Glutamatergic neuron (in vitro differentiated cells): ENCODE measurements around the gene TMBIM1. TPM values are rescaled to one million over a fixed set of nuclear protein-coding genes. Genes with fewer than 3 reads are reported as not detected.
"Not testable (repeated sequence)": the region's sequence is repeated elsewhere in the genome, so short reads cannot be mapped to it uniquely, and the experiment has no call there.

Source experiments
- DNase-seq: peaks from one replicate; pipeline ENCODE4 v3.0.0; 2022
- H3K27ac Mint-ChIP-seq: one replicate; pipeline ENCODE4 v1.8.0; 2020; ENCODE audit warnings: mild to moderate bottlenecking, mixed read lengths, inconsistent platforms; ENCODE audit not compliant: unreplicated experiment
- H3K27me3 Mint-ChIP-seq: one replicate; pipeline ENCODE4 v1.8.0; 2020; ENCODE audit warnings: mild to moderate bottlenecking, moderate library complexity, mixed read lengths, inconsistent platforms; ENCODE audit not compliant: unreplicated experiment
- H3K36me3 Mint-ChIP-seq: one replicate; pipeline ENCODE4 v1.8.0; 2020; ENCODE audit warnings: mild to moderate bottlenecking, mixed read lengths, inconsistent platforms; ENCODE audit not compliant: unreplicated experiment
- H3K4me1 Mint-ChIP-seq: one replicate; pipeline ENCODE4 v1.8.0; 2020; ENCODE audit warnings: mild to moderate bottlenecking, low read depth, mixed read lengths, inconsistent platforms; ENCODE audit not compliant: unreplicated experiment
- H3K4me3 Mint-ChIP-seq: one replicate; pipeline ENCODE4 v1.8.0; 2020; ENCODE audit warnings: mild to moderate bottlenecking, mixed read lengths, inconsistent platforms; ENCODE audit not compliant: unreplicated experiment
- H3K9me3 Mint-ChIP-seq: one replicate; pipeline ENCODE4 v1.8.0; 2020; ENCODE audit warnings: mild to moderate bottlenecking, moderate library complexity, mixed read lengths, inconsistent platforms; ENCODE audit not compliant: unreplicated experiment
- CTCF ChIP-seq: fragments of 200-600 bp; sonication (generic); IDR thresholded peaks from one replicate; pipeline ENCODE4 v1.5.0; 2021; ENCODE audit not compliant: partially characterized antibody, unreplicated experiment
- total RNA-seq: library from RNA; stranded (reverse); fragmentation: NEBNext Ultra II Directional; extraction: Animal tissue kit (Norgen Biotek cat#: 25700); gene quantifications from one replicate; pipeline ENCODE4 v1.2.1, GENCODE V29; 2021; ENCODE audit not compliant: unreplicated experiment

Gene TMBIM1
- total RNA-seq, 1 donor from 2014 or later = 1.8 TPM

GRCh38 chr2:218313356-218313755 is 21.1 kb upstream of the TMBIM1 start:
- Mint-ChIP-seq H3K4me3 (no peak overlapping the region), H3K27me3 (peaks cover 3% of the 10 kb centered on the region), H3K4me1 (no peaks in the 10 kb centered on the region), H3K9me3 (peaks cover 2% of the 10 kb centered on the region), H3K27ac (no peak overlapping the region), H3K36me3 (no peaks in the 10 kb centered on the region)
- DNase-seq = no peak
- no peak for TF ChIP-seq CTCF

DNA sequence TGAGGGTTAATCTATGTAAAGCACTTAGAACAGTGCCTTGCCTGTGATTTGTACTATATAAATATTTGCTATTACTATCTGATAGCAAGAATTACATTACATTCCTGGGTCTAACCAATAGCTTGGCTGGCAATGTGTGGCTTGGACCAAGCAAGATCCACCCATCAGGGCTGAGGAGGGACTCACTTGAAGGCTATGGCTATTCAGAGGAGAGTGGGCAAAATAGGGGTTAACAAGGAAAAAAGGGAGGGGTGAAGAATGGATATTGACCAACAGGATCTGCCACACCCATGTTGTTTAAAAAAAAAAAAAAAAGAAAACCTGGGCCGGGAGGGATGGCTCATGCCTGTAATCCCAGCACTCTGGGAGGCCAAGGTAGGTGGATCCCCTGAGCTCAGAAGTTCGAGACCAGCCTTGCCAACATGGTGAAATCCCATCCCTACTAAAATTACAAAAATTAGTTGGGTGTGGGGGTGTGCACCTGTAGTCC is 20.0 kb upstream of the TMBIM1 start:
- peaks cover 2% of the 10 kb centered on the region for H3K9me3 Mint-ChIP-seq
- DNase-seq = no peak
- TF ChIP-seq CTCF = no peak
- H3K4me1 Mint-ChIP-seq = no peaks in the 10 kb centered on the region
- peaks cover 3% of the 10 kb centered on the region for H3K27me3 Mint-ChIP-seq
- no peaks in the 10 kb centered on the region for H3K36me3 Mint-ChIP-seq
- no peak overlapping the region for H3K27ac Mint-ChIP-seq
- no peak overlapping the region for H3K4me3 Mint-ChIP-seq

DNA sequence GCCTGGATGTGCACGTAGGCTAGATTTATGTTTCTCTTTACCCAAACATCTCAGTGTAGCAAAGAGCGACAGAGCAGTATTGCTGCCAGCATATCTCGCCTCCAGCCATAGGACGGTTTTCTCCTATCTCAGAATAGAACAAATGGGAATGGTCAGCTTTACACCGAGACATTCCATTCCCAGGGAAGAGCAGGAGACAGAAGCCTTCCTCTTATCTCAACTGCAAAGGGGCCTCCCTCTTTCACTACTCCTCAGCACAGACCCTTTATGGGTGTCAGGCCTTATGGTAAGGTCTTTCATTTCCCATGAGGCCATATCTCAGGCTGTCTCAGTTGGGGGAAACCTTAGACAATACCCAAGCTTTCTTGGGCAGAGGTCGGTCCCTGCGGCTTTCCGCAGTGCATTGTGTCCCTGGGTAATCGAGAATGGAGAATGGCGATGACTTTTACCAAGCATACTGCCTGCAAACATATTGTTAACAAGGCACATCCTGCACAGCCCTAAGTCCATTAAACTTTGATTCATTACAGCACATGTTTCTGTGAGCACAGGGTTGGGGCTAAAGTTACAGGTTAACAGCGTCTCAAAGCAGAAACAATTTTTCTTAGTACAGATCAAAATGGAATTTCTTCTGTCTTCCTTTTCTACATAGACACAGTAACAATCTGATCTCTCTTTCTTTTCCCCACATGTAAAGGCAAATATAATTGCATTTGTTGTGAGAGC is 19.4 kb upstream of the TMBIM1 start:
- H3K4me3 Mint-ChIP-seq, DNase-seq, H3K36me3 Mint-ChIP-seq, H3K27me3 Mint-ChIP-seq, H3K27ac Mint-ChIP-seq, H3K4me1 Mint-ChIP-seq, H3K9me3 Mint-ChIP-seq: not testable (repeated sequence)

DNA sequence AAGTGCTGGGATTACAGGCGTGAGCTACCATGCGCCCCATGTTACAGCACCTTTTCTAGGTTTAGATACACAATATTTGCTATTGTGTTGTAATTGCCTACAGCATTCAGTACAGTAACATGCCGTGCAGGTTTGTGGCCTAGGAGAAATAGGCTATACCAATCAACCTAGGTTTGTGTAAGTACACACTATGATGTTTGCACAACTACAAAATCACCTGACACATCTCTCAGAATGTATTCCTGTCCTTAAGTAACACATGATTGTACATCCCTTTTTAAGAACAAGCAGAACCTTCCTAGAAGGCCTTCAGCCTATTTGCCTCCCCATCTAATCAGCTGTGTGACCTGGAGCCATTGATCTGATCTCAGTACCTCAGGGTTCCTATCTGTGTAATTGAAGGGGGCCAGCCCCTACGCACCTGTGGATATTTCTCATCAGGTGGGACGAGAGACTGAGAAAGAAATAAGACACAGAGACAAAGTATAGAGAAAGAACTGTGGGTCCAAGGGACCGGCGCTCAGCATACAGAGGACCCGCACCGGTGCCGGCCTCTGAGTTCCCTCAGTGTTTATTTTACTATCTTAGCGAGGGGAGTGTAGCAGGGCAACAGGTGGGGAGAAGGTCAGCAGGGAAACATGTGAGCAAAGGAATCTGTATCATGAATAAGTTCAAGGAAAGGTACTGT is 18.7 kb upstream of the TMBIM1 start:
- H3K36me3 Mint-ChIP-seq = no peaks in the 10 kb centered on the region
- H3K27ac Mint-ChIP-seq = peak overlapping the region; percentile 38
- peaks cover 3% of the 10 kb centered on the region for H3K27me3 Mint-ChIP-seq
- no peak for DNase-seq
- H3K4me3 Mint-ChIP-seq = no peak overlapping the region
- no peaks in the 10 kb centered on the region for H3K4me1 Mint-ChIP-seq
- peaks cover 2% of the 10 kb centered on the region for H3K9me3 Mint-ChIP-seq
- TF ChIP-seq CTCF = no peak

- H3K27me3 Mint-ChIP-seq = peaks cover 4% of the 10 kb centered on the region
- no peak for DNase-seq
- H3K4me3 Mint-ChIP-seq = no peak overlapping the region
- H3K27ac Mint-ChIP-seq = no peak overlapping the region
- no peaks in the 10 kb centered on the region for H3K36me3 Mint-ChIP-seq
- TF ChIP-seq CTCF = no peak
- no peaks in the 10 kb centered on the region for H3K4me1 Mint-ChIP-seq
- H3K9me3 Mint-ChIP-seq = no peaks in the 10 kb centered on the region
Measured at GRCh38 chr2:218307415-218308090, 15.2 kb upstream of the TMBIM1 start.
